EH (cell line): ENCODE measurements around the gene SOX6.

Experiments used
- DNase-seq: peaks from one replicate; pipeline ENCODE4 v3.0.0-alpha.2; 2015; ENCODE audit warnings: low read depth

SOX6 gene

GRCh38 chr11:16317712-16318111 is 38.6 kb downstream of the SOX6 start:
- DNase-seq, result no peak

DNA sequence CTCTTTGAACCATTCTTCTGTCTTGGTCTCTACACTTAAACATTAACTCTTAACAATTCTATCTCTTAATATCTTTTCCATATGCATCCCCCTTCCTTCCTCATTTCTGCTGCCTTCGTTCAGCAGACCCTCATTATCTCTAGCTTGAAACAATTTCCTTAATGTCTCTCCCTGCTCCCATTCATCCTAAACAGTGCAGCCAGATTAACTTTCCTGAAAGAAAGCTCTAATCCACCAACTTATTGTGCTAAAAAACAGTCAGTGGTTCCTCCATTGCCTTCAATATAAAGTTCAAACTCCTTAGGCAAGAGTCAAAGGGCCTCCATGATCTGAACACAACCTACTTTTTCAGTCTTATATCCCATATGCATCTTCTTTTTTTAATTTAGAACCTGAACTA is 42.5 kb downstream of the SOX6 start:
- no peak for DNase-seq

GRCh38 chr11:16312233-16312765 is 44.0 kb downstream of the SOX6 start:
- no peak for DNase-seq

DNA sequence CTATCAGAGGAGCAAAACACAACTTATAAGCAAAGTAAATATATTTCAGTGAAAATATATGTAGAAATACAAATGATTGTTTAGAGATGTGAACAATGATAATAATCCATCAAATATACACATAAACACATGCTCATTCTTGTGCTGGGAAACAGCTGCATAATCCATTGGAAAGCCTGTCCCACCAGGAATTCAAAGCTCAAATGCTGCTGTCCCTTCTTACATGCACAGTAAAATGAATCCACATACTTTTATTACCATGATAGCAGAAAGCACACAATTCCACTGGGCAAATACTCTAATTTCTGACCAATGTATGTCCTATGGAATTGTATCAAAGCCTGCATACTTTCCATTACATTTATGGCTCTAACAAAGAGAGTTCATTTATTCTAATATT is 44.5 kb downstream of the SOX6 start:
- no peak for DNase-seq

- DNase-seq, result peak; percentile 25
These were observed 45.4 kb downstream of the SOX6 start for GRCh38 chr11:16310943-16311342.

DNA sequence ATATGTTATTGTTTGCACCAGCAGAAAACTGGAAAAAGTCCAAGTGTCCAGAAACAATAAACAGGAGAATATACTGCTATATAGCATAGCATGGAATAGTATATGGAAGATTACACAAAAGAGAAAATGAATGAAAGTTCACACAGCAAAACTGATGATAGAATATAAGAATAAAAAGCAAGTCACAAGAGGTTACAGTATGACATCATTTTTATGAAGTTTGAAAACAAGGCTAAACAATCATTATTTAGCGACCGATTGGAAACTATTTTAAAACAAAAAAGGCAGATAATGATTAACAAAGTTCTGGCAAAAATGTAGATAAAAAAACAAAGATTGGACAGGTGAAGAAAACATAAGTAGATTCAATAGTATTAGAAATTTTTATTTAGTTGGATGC is 47.1 kb downstream of the SOX6 start:
- no peak for DNase-seq

DNA sequence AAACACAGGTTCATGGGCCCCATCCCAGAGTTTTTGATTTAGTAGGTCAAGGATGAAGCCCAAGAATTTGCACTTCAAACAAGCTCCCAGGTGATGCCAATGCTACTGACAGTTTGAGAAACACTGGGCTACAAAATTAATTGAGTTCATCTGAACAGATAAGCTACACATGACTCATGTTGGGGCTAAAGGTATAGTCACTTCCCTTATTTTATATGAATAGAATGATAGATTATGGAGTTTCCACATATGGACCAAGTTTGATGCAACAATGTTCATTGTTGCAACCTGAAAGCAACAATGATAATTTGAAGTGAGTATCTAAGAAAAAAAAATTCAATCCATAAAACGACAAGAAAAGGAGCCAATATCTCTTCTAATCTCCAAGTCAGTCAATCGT is 54.9 kb downstream of the SOX6 start:
- no peak for DNase-seq

GRCh38 chr11:16299884-16300782 is 56.2 kb downstream of the SOX6 start:
- no peak for DNase-seq

- DNase-seq, result no peak
These were observed 57.0 kb downstream of the SOX6 start for GRCh38 chr11:16299390-16299789.

DNA sequence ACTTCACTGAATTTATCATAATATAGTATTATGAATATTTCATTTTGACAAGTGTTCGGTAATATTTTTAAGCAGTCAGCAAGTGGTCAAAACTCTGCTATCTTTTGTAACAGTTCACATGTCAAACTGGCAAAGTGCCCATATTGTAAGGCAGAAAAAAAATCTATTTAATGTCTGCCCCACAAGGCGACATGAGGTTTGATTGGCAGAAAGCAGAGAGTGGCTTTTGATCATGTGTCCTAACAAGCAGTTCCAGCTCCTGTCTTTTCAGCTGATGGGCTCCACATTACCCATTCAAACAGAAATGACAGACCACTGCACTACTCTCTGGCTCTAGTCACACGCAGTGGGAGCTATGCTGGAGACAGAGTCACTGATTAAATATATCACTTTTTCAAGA is 59.0 kb downstream of the SOX6 start:
- DNase-seq, result no peak

GRCh38 chr11:16296273-16296672 is 60.1 kb downstream of the SOX6 start:
- DNase-seq, result peak; percentile 3

DNA sequence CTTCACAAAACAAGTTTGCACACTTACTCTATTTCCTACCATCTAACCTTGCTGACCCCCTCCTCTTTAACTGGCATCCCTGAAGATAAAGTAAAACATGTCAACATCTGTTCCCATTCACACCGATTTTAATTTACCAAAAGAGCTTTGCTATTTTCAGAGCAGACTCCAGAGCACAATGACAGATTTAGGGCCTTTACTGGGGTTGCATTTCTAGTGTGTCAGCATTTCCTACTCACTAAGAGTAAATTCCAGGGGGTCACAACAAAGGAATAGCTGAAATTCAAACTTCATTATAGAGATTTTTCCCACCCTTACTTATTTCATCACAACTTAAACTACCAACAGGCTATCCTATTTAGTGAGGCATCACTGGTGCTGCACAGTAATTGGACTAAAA is 60.8 kb downstream of the SOX6 start:
- DNase-seq, result no peak

DNA sequence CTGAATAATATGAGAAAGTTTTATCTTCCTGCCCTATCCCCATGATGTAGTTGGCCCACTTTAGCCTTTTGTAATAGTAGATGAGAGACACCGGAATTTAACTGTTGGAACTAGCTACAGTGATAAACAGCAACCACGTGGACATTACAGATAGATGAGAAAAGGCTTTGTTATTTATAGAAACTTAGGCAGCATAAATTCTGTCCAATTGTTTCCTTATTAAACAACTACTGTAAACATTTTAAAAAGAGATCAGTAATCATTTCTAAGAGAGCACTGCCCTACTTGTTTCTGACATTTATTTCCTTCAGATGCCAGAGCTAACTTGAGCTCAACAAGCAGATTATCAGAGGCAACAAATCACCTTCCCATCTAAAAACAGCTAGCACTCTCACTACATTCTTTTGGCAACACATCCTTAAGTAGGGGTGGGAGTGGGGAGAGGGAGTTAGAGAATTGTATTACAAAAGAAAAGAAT is 63.1 kb downstream of the SOX6 start:
- peak; percentile 54 for DNase-seq

- no peak for DNase-seq
These were observed 64.0 kb downstream of the SOX6 start for GRCh38 chr11:16292167-16292859.

DNA sequence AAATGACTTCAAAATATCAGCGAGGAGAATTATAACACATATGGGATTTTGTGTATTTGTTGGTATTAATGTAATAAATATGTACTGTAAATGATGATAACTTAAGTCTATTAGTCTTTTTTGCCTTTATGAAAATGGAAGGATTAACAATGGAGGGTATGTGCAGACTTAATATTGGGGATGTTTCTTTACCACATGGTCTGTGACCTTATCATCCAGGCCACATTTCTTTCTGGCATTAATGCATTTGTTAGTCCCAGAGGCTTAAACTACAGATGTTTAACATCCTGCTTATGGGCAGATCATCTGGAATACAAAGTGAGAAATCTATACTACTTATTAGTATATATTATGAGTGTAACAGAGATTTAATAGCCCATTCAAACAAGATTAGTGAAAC is 64.6 kb downstream of the SOX6 start:
- DNase-seq, result no peak

GRCh38 chr11:16289541-16289940 is 66.8 kb downstream of the SOX6 start:
- no peak for DNase-seq

- DNase-seq, result no peak
These were observed 68.6 kb downstream of the SOX6 start for GRCh38 chr11:16287630-16288280.

GRCh38 chr11:16286095-16286494 is 70.3 kb downstream of the SOX6 start:
- DNase-seq, result peak; percentile 6

DNA sequence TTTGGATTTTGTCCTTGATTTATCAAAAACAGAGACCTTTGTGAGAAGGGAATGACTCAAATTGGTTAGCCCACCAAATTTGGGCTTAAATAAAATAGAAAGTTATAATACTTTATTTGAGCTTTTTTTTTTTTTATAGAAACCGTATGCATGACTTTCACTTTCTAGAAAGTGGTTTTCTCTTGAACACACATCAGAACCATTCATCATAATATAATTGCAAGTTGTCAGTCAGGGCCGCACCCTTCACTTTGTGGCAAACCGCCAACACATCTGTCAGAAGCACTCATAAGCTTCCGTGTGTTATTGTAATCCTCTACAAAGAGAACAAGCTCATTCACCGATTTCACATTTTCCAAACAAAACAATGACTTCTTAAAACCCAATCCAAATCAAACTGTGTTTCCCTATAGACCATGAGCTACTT is 76.1 kb downstream of the SOX6 start:
- no peak for DNase-seq

DNA sequence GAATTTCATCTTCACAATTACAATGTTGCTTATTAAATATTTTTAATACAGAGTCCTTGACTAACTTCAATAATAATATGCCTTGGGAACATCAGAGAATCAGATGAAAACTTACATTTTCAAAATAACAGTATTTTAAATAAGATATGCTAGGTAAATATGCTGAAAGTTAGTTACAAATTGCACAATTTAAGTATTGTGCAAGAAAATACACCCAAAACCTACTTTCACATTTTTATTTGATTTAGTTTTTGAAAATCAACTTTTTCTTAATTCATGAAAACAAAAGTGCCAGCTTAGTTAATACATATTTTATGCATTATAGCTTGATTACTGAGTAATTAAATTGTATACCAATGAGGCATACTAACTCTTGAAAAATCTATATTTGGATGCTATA is 76.8 kb downstream of the SOX6 start:
- DNase-seq, result no peak

DNA sequence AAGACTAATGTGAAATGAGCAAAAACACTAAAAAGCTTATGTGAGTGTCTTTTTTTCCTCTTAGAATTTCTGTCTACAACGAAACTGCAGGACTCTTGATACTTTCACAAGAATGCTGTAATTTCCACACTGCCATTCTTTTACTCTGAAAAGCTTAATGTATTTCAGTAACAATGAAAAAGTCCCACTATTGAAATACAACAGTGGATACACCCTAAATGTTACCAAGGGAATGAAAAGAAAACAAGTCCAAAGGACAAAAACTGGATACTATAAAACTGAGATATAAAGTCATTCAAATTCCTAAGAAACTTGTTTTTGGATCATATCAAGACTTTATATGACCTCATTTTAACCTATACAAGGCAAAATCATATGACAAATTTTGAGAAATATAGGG is 77.4 kb downstream of the SOX6 start:
- no peak for DNase-seq

- no peak for DNase-seq
These were observed 78.1 kb downstream of the SOX6 start for GRCh38 chr11:16278273-16278672.

DNA sequence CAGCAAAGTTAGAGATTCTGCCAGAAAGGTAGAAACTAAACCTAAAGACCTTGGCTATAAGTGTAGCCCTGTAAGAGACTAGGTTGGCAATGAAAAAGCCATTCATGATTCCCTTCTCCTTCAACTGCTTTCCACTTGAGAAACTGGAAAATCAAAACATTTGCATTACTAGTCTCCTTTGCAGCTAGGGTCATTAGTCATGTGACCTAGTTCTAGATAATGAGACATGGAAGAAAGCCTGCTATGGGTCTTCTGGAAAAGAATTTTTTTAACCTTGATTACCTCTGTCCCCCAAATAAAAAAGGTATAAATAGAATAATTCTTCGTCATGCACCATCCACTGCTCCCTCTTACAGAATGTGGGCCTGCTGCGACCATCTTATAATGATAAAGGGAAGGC is 80.1 kb downstream of the SOX6 start:
- no peak for DNase-seq
